Measurements from ENCODE around the gene FOXS1.
"Not testable (repeated sequence)": the region's sequence is repeated elsewhere in the genome, so short reads cannot be mapped to it uniquely, and the experiment has no call there.

FOXS1 gene

DNA sequence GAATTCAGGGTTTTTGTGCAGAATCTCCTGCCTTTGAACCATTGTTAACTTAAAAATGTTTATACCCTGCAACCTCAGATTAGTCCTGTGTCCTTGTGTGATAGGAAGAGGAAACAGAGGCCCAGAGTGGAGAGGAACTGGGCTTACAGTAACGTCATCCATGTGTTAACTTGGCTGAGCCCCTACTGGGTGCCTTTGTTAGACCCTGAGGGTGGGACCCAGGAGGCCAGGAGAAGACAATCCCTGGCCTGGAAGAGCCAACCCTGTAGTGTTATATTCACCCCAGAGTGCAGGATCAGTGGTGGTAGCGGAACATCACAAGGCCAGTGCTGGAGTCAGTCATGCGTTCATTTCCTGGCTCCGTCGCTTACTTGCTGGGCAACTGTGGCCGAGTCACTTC is 15.7 kb downstream of the FOXS1 start:
- no peak overlapping the region for H3K4me3 ChIP-seq (replicated peaks; ENCODE audit: insufficient read depth, low read length)
- H3K27me3 ChIP-seq (ENCODE audit: insufficient read depth, poor library complexity, severe bottlenecking), result no peaks in the 10 kb centered on the region
- TF ChIP-seq, protein P1, sequence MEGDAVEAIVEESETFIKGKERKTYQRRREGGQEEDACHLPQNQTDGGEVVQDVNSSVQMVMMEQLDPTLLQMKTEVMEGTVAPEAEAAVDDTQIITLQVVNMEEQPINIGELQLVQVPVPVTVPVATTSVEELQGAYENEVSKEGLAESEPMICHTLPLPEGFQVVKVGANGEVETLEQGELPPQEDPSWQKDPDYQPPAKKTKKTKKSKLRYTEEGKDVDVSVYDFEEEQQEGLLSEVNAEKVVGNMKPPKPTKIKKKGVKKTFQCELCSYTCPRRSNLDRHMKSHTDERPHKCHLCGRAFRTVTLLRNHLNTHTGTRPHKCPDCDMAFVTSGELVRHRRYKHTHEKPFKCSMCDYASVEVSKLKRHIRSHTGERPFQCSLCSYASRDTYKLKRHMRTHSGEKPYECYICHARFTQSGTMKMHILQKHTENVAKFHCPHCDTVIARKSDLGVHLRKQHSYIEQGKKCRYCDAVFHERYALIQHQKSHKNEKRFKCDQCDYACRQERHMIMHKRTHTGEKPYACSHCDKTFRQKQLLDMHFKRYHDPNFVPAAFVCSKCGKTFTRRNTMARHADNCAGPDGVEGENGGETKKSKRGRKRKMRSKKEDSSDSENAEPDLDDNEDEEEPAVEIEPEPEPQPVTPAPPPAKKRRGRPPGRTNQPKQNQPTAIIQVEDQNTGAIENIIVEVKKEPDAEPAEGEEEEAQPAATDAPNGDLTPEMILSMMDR (IDR thresholded peaks at IDR 0.05; ENCODE audit: insufficient read depth, low read length), result no peak
- TF ChIP-seq GABPA (IDR thresholded peaks at IDR 0.05; ENCODE audit: low read depth) (no peak), SPI1 (IDR thresholded peaks at IDR 0.05; ENCODE audit: borderline replicate concordance, low read depth) (no peak), POLR2AphosphoS5 (IDR thresholded peaks at IDR 0.05; ENCODE audit: low read depth) (no peak)
- TF ChIP-seq, protein P2, sequence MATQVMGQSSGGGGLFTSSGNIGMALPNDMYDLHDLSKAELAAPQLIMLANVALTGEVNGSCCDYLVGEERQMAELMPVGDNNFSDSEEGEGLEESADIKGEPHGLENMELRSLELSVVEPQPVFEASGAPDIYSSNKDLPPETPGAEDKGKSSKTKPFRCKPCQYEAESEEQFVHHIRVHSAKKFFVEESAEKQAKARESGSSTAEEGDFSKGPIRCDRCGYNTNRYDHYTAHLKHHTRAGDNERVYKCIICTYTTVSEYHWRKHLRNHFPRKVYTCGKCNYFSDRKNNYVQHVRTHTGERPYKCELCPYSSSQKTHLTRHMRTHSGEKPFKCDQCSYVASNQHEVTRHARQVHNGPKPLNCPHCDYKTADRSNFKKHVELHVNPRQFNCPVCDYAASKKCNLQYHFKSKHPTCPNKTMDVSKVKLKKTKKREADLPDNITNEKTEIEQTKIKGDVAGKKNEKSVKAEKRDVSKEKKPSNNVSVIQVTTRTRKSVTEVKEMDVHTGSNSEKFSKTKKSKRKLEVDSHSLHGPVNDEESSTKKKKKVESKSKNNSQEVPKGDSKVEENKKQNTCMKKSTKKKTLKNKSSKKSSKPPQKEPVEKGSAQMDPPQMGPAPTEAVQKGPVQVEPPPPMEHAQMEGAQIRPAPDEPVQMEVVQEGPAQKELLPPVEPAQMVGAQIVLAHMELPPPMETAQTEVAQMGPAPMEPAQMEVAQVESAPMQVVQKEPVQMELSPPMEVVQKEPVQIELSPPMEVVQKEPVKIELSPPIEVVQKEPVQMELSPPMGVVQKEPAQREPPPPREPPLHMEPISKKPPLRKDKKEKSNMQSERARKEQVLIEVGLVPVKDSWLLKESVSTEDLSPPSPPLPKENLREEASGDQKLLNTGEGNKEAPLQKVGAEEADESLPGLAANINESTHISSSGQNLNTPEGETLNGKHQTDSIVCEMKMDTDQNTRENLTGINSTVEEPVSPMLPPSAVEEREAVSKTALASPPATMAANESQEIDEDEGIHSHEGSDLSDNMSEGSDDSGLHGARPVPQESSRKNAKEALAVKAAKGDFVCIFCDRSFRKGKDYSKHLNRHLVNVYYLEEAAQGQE (IDR thresholded peaks at IDR 0.05; ENCODE audit: insufficient replicate concordance, low read depth), result no peak
- no peak overlapping the region for H3K27ac ChIP-seq (replicated peaks)
- no peak for DNase-seq (ENCODE audit: low read depth in 1 of 2, low spot score in 1 of 2)

DNA sequence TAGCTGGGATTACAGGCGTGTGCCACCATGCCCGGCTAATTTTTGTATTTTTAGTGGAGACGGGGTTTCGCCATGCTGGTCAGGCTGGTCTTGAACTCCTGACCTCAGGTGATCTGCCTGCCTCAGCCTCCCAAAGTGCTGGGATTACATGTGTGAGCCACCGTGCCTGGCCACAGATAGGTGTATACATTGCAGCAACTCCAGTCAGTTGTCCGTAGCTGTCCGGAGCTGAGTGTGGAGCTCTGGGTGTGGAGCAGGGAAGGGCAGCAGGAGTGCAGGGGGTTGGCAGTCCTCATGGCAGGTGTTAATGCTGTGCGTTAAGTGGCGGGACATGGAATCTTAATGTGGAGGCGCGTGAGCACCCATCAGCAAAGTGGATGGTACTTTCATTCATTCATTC is 17.4 kb downstream of the FOXS1 start:
- H3K27me3 ChIP-seq (ENCODE audit: insufficient read depth, poor library complexity, severe bottlenecking); DNase-seq (ENCODE audit: low read depth in 1 of 2, low spot score in 1 of 2); H3K27ac ChIP-seq (replicated peaks); H3K4me3 ChIP-seq (replicated peaks; ENCODE audit: insufficient read depth, low read length): not testable (repeated sequence)

DNA sequence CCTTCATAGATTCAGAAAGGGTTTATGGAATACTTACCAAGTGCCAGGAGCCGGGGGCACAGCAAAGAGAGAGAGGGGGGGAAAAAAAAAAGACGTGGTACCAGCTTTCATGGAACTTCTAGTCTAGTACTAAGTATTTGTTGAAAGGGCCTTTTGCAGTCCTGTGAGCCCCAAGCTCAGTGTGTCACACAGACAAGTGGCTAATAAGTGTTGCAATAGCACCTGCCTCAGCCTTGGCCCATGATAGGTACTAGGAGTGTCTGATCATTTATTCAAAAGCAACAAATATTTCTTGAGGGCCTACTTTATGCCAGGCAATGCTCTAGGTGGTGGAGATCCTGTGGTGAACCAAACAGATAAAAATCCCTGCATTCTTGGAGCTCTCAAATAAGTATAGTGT is 18.3 kb downstream of the FOXS1 start:
- Histone ChIP-seq H3K4me3 (replicated peaks; ENCODE audit: insufficient read depth, low read length) (no peak overlapping the region), H3K27ac (replicated peaks) (no peak overlapping the region), H3K27me3 (ENCODE audit: insufficient read depth, poor library complexity, severe bottlenecking) (no peaks in the 10 kb centered on the region)
- TF ChIP-seq, protein P2 (IDR thresholded peaks at IDR 0.05; ENCODE audit: insufficient replicate concordance, low read depth), result no peak
- TF ChIP-seq POLR2AphosphoS5 (IDR thresholded peaks at IDR 0.05; ENCODE audit: low read depth), result no peak
- TF ChIP-seq, protein P1 (IDR thresholded peaks at IDR 0.05; ENCODE audit: insufficient read depth, low read length), result no peak
- TF ChIP-seq GABPA (IDR thresholded peaks at IDR 0.05; ENCODE audit: low read depth), result no peak
- TF ChIP-seq SPI1 (IDR thresholded peaks at IDR 0.05; ENCODE audit: borderline replicate concordance, low read depth), result no peak
- DNase-seq (ENCODE audit: low read depth in 1 of 2, low spot score in 1 of 2), result no peak

DNA sequence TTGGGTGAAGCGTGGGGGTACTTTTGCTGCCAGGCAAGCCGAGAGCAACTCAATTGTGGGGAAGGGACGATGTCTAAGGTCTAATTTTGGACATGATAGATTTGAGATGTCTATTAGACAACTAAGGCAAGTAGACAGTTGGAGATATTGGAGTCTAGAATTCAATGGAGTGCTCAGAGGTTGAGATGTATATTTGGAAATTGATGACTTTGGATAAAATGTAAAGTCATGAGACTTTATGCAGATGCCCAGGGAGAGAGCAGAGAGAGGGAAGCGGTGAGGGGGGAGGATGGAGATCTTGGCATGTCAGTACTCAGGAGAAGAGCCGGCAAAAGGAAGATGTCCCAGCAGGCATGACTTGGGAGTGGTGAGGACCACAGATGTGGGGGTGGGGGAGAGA is 19.3 kb downstream of the FOXS1 start:
- H3K4me3 ChIP-seq (replicated peaks; ENCODE audit: insufficient read depth, low read length), result no peak overlapping the region
- no peak overlapping the region for H3K27ac ChIP-seq (replicated peaks)
- H3K27me3 ChIP-seq (ENCODE audit: insufficient read depth, poor library complexity, severe bottlenecking), result no peaks in the 10 kb centered on the region
- TF ChIP-seq POLR2AphosphoS5 (IDR thresholded peaks at IDR 0.05; ENCODE audit: low read depth) (no peak), GABPA (IDR thresholded peaks at IDR 0.05; ENCODE audit: low read depth) (no peak), SPI1 (IDR thresholded peaks at IDR 0.05; ENCODE audit: borderline replicate concordance, low read depth) (no peak)
- TF ChIP-seq, protein P2 (IDR thresholded peaks at IDR 0.05; ENCODE audit: insufficient replicate concordance, low read depth), result no peak
- DNase-seq (ENCODE audit: low read depth in 1 of 2, low spot score in 1 of 2), result no peak
